ENCODE measurements around the gene BCL2L12.

The BCL2L12 gene

DNA sequence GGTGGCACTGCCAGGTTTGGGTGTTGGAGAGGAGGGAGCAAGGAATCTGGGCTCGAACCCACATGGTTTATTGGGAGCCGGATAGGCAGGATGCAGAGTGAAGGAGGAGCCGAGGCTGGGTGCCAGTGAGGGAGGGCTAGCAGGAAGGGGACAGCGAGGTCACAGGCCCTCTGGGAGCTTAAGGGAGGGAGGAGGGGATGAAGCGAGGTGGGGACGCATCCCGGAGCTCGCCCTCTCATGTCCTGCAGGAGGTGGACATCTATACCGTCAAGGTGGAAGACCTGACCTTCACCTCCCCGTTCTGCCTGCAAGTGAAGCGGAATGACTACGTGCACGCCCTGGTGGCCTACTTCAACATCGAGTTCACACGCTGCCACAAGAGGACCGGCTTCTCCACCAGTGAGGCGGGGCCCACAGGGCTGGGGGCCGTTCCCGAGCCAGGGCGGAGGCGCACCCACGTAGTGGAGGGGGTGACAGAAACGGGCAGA lies 20.2 kb downstream of the BCL2L12 start:
- in situ Hi-C loops (cut with HindIII; ENCODE audit: low pct_unique_long_range_greater_than_20kb, low sequenced_read_pairs): no loop called here
- no peak for DNase-seq (ENCODE audit: low read depth in 1 of 2, low spot score in 1 of 2)
- TF ChIP-seq JUND (IDR thresholded peaks at IDR 0.05; ENCODE audit: low read depth): no peak

DNA sequence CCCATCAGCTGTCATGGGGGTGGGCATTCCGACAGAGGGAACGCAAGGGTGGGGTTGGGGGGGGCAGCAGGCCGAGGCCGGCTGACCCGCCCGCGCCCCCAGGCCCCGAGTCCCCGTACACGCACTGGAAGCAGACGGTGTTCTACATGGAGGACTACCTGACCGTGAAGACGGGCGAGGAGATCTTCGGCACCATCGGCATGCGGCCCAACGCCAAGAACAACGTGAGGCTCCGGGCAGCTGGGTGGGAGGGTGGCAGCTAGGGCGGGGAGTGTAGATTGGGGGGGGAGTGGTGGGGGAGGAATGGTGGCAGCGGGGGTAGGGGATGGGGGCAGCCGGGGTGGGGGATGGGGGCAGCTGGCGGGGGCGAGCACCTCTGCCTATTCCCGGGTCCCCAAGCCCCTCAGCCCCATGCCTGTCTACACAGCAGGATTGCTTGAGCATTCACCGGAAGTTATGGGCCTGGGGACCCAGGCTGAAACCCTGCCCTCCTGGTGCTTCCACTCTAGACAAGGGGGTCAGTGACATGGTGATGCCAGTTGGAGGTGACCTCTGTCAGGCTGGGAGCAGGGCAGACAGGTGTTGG lies 20.9 kb downstream of the BCL2L12 start:
- DNase-seq (ENCODE audit: low read depth in 1 of 2, low spot score in 1 of 2): no peak
- in situ Hi-C loops (cut with HindIII; ENCODE audit: low pct_unique_long_range_greater_than_20kb, low sequenced_read_pairs): no loop called here
- TF ChIP-seq JUND (IDR thresholded peaks at IDR 0.05; ENCODE audit: low read depth): no peak

DNA sequence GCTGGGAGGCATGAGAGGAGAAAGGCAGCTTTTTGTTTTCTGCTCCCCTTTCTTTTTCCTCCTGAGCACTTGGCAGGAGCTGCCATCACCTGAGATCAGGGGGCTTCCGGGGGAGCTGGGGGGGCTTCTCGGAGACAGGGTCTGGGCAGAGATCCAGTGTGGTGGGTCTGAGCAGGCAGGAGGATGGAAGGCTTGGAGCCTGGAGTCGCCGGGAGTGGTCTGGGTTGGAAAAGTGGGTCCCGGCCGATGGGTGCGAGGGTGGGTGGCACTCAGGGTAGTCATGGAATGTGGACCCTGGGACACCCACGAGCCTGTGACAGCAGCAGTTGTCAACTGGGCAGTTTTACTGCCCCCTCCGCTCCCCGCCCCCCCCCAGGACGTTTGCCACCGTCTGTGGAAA lies 21.4 kb downstream of the BCL2L12 start:
- in situ Hi-C loops (cut with HindIII; ENCODE audit: low pct_unique_long_range_greater_than_20kb, low sequenced_read_pairs): no loop called here
- TF ChIP-seq JUND (IDR thresholded peaks at IDR 0.05; ENCODE audit: low read depth): no peak
- DNase-seq (ENCODE audit: low read depth in 1 of 2, low spot score in 1 of 2): no peak

DNA sequence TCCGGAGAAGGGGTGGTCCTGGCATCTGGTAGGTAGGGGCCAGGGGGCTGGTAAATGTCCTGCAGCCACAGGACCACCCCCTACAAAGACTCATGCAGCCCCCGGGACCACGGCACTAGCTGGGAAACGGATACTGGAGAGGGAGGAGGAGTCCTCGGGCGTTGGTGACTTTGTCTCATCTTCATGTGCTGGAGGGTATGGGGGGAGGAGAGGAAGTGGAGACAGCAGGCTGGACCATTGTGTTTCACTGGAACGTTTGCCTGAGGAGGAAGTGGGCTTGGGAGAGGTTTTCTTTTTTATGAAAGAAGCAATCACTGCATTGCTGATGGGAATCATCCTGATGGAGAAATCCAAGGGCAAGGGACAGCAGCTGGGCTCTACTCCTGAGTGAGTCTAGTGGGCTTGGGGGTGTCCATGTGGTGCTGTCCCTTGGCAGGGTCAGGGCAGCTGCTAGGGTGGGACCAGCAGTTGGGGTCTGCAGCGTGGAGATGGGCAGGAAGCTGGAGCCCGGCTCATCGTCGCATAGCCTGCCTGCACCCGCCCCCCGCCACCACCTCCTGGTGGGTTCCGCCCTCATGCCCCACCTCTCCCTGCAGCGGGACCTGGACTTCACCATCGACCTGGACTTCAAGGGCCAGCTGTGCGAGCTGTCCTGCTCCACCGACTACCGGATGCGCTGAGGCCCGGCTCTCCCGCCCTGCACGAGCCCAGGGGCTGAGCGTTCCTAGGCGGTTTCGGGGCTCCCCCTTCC lies 22.0 kb downstream of the BCL2L12 start:
- no peak for DNase-seq (ENCODE audit: low read depth in 1 of 2, low spot score in 1 of 2)
- in situ Hi-C loops (cut with HindIII; ENCODE audit: low pct_unique_long_range_greater_than_20kb, low sequenced_read_pairs): no loop called here
- TF ChIP-seq JUND (IDR thresholded peaks at IDR 0.05; ENCODE audit: low read depth): no peak

DNA sequence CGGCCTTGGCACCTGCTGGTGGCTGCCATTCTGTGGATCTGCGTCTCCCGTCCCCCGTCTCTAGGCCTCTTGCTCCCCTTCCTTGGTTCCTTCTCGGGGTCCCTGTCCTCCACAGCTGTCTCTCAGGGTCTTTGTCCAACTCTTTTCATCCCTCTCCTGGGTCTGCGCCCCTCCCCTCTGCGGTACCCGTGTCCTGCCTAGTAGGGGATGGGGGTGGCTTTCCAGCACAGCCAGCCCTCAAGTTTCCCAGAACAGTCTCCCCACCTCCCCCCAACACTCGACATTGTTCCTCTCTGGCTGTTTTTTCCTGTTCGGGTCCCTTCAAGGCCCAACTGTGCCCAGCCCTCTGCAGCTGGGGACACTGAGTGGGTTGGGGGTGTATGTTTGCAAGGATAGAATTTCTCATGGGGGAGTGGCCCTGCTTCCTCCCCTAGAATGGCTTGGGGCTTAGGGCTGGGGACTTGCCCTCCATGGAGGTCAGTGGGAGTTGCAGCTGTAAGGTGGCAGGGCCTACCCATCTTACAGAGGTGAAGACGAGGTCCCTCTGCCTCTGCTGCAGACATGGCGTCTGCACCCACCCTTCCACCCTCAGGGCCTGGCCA lies 22.9 kb downstream of the BCL2L12 start:
- TF ChIP-seq JUND (IDR thresholded peaks at IDR 0.05; ENCODE audit: low read depth): no peak
- no peak for DNase-seq (ENCODE audit: low read depth in 1 of 2, low spot score in 1 of 2)
- in situ Hi-C loops (cut with HindIII; ENCODE audit: low pct_unique_long_range_greater_than_20kb, low sequenced_read_pairs): no loop called here

DNA sequence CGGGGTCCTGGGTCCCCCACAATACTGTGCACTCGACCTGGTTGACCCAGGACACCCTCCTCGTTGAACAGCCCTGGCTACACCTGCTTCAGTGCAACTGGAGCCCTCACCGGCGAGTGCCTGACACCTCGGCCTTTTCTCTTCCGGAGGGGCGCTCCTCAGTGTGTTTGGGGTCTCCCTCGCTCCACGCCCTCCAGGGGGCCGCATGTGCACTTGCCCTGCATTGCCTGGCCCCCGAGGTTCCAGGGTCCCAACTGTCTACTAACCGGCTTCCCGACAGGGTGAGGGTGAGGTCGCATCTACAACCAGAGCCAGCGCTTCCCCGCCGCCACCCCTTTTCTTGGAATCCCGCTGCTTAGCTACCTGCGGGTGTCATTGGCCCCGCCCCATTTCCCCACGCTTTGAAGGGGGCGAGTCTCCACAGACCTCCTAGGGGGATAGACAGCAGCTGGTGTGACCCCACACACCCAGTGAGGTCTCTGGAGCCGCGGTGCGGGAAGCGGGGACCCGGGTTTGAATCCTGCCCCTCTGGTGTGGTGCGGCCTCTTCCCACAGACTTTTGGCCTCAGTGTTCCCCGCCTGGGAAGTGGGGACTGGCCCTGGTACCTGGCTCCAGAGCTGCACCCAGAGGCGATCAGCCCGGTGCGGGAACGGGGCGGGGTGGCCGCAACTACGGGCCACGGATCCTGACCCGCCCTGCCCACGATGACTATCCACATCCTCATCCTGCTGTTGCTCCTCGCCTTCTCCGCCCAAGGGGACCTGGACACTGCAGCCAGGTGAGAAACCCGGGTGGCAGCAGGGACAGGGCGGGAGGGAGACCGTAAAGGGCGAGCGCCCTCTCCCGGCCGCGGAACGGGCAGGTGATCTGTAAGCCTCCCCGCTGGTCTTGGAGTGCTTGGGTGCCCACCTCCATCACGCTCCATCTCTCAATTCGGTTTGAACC lies 23.7 kb downstream of the BCL2L12 start, which contains the start of gene ADM5:
TSS of gene ADM5 (plus strand) at position 462 of the 946 bp plus-strand sequence. CDS start at position 706, 244 bp downstream.
- no peak for DNase-seq (ENCODE audit: low read depth in 1 of 2, low spot score in 1 of 2)
- no peak for TF ChIP-seq JUND (IDR thresholded peaks at IDR 0.05; ENCODE audit: low read depth)
- in situ Hi-C loops (cut with HindIII; ENCODE audit: low pct_unique_long_range_greater_than_20kb, low sequenced_read_pairs): no loop called here

DNA sequence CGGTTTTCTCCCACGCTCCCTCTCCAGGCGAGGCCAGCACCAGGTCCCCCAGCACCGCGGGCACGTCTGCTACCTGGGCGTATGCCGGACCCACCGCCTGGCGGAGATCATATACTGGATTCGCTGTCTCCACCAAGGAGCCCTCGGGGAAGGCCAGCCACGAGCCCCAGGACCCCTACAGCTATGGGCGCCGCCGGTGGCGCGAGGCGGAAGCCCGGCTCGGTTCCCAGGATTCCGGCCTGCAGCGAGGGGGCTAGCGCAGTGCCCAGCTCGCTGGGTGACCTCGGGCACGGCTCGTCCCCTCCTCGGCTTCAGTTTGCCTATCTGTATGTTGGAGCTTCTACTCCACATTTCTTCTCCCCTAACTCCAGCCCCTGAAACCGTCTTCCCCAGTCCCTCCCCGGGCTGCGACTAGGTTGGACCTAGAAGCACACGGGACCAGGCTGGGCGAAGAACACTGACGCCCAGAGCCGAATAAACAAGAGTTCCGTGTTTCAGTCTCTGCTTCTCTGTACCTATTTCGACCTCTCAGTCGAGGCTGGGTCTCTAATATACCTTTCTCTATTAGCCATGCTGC lies 24.4 kb downstream of the BCL2L12 start:
- in situ Hi-C loops (cut with HindIII; ENCODE audit: low pct_unique_long_range_greater_than_20kb, low sequenced_read_pairs): no loop called here
- TF ChIP-seq JUND (IDR thresholded peaks at IDR 0.05; ENCODE audit: low read depth): no peak
- no peak for DNase-seq (ENCODE audit: low read depth in 1 of 2, low spot score in 1 of 2)

DNA sequence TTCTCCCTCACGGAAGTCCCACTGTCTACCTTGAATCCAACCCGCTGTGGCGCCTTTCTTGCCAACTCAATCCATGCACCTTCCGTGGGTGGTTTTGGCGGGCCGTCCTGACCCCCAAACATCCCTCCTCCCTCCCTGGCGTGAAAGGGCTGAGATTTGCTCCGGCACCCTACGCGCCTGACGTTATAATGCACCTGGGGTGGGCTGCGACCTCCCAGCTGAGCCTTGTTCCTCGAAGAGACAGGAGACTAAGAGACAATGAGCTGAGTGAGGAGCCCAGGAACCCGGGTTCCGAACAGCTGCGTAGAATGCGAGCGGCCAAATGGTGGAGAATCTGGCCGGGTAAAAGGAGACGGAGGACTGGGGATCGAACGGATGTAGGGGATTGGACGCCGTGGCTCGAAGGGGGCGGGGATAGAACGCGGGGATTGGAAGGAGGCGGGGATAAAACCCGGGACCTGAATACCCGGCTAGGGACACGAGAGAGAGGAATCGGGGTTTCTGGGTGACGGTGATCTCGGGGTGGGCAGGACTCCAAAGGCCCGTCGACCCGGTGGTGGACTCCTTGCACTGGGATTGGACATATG lies 25.0 kb downstream of the BCL2L12 start, which contains the start of gene CPT1C:
TSS of gene CPT1C (plus strand) at position 461 of the 587 bp plus-strand sequence. CDS start 1,137 bp downstream, outside the sequence.
- in situ Hi-C loops (cut with HindIII; ENCODE audit: low pct_unique_long_range_greater_than_20kb, low sequenced_read_pairs): no loop called here
- TF ChIP-seq JUND (IDR thresholded peaks at IDR 0.05; ENCODE audit: low read depth): no peak
- no peak for DNase-seq (ENCODE audit: low read depth in 1 of 2, low spot score in 1 of 2)

DNA sequence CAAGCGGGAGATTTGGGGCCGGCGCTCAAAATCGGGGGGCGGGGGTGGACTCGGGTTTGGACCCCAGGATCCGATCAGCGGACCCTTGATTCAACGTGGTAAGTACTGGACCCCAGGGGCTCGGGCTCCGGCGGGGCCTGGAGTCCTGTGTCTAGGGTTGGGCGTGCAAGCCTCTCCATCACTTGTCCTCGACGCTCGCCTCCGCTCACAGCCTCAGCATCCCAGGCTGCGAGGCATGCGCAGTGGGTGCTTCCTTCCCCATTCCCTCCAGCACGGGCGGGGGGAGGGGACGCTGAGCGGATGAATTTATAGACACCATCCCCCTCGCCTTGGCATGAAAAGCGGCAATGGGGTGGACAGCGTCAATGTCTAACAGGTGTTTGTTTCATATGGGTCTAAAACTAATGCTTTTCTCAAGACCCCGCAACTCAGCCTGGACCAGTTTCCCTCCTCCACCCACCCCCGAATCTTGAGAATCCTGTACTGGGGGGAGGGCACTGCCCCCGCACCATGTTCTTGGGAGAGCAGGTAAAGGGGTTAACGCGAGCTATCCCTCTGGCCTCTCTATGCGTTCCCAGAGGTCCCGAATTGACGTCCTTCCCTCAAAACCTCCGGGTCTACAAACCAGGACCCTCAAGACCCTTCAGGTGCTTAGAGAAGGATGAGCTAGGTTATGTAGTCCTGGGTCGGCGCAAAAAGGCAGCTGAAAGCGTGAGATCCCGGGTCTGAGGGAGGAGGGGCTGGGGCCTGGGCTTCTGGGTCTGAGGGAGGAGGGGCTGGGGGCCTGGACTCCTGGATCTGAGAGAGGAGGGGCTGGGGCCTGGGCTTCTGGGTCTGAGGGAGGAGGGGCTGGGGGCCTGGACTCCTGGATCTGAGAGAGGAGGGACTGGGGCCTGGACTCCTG lies 25.8 kb downstream of the BCL2L12 start:
- no peak for DNase-seq (ENCODE audit: low read depth in 1 of 2, low spot score in 1 of 2)
- in situ Hi-C loops (cut with HindIII; ENCODE audit: low pct_unique_long_range_greater_than_20kb, low sequenced_read_pairs): no loop called here
- TF ChIP-seq JUND (IDR thresholded peaks at IDR 0.05; ENCODE audit: low read depth): no peak

DNA sequence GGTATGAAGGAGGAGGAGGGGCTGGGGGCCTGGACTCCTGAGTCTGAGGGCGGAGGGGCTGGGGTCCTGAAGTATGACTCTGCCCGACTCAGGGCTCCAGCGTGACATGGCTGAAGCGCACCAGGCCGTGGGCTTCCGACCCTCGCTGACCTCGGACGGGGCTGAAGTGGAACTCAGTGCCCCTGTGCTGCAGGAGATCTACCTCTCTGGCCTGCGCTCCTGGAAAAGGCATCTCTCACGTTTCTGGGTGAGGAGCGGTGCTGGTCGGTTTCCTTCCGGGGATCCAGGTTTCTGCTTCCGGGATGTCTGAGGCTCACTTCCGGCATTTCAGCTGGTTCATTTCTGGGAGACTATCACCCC lies 26.4 kb downstream of the BCL2L12 start:
- DNase-seq (ENCODE audit: low read depth in 1 of 2, low spot score in 1 of 2): no peak
- in situ Hi-C loops (cut with HindIII; ENCODE audit: low pct_unique_long_range_greater_than_20kb, low sequenced_read_pairs): no loop called here
- no peak for TF ChIP-seq JUND (IDR thresholded peaks at IDR 0.05; ENCODE audit: low read depth)

DNA sequence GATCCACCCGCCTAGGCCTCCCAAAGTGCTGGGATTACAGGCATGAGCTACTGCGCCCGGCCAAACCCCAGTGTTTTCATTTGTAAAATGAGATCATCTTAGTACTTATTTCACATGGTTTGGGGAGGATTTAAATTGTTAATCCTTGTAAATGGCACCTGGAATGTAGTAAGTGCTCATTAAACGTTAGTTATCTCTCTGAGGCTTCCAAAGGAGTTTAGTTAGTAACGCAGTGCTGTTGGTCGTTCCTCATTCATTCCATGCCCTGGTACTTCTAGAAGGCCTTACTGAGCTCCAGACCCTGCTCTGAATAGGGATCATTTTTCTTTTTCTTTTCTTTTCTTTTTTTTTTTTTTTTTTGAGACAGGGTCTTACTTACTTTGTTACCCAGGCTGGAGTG lies 30.4 kb downstream of the BCL2L12 start:
- in situ Hi-C loops (cut with HindIII; ENCODE audit: low pct_unique_long_range_greater_than_20kb, low sequenced_read_pairs): no loop called here
- no peak for DNase-seq (ENCODE audit: low read depth in 1 of 2, low spot score in 1 of 2)
- TF ChIP-seq JUND (IDR thresholded peaks at IDR 0.05; ENCODE audit: low read depth): no peak
